GM13976 (cell line): Measurements from ENCODE around the gene TNIP3.
"Not testable (repeated sequence)": the region's sequence is repeated elsewhere in the genome, so short reads cannot be mapped to it uniquely, and the experiment has no call there.

Experiments used
- DNase-seq: peaks from one replicate; pipeline ENCODE4 v3.0.0; 2012; ENCODE audit warnings: low spot score
- in situ Hi-C: fragments of 300-500 bp; cut with MboI; formaldehyde crosslinking; loops from one replicate; pipeline ENCODE4 v1.12.0; 2022; ENCODE audit warnings: low sequenced_read_pairs, mixed read lengths, inconsistent platforms; ENCODE audit not compliant: unreplicated experiment
- TF ChIP-seq, protein P1 (sequence below): IDR thresholded peaks from 2 replicates; pipeline ENCODE4 v1.5.1; 2012; ENCODE audit warnings: borderline replicate concordance, mild to moderate bottlenecking; ENCODE audit not compliant: insufficient read depth; ENCODE audit errors: extremely low read depth, missing control alignments, control extremely low read depth

The TNIP3 gene

GRCh38 chr4:121182296-121182695, 18.2 kb upstream of the TNIP3 start:
- in situ Hi-C loops = no loop called here
- no peak for DNase-seq
- TF ChIP-seq, protein P1, sequence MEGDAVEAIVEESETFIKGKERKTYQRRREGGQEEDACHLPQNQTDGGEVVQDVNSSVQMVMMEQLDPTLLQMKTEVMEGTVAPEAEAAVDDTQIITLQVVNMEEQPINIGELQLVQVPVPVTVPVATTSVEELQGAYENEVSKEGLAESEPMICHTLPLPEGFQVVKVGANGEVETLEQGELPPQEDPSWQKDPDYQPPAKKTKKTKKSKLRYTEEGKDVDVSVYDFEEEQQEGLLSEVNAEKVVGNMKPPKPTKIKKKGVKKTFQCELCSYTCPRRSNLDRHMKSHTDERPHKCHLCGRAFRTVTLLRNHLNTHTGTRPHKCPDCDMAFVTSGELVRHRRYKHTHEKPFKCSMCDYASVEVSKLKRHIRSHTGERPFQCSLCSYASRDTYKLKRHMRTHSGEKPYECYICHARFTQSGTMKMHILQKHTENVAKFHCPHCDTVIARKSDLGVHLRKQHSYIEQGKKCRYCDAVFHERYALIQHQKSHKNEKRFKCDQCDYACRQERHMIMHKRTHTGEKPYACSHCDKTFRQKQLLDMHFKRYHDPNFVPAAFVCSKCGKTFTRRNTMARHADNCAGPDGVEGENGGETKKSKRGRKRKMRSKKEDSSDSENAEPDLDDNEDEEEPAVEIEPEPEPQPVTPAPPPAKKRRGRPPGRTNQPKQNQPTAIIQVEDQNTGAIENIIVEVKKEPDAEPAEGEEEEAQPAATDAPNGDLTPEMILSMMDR = no peak

DNA sequence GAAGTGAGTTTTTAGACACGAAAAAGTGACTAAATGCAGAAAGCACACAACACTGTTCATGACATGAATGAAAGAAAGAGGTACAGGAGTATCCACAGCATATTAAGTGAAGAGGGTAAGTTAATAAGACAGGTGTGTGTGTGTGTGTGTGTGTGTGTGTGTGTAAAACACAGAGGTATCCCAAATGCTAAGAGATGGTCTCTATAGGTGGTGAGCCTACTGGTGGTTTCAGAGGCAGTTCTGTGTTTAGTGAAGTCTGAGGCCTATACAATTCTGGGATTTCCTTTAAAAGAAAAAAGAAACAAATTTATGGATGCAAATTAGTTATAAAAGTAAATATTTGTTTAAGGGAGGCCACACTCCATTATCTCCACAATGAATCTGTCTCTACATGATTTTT, 17.4 kb upstream of the TNIP3 start:
- TF ChIP-seq, protein P1 = no peak
- in situ Hi-C loops = no loop called here
- no peak for DNase-seq

GRCh38 chr4:121180558-121180957, 16.4 kb upstream of the TNIP3 start:
- no peak for DNase-seq
- in situ Hi-C loops = no loop called here
- TF ChIP-seq, protein P1 = no peak

- in situ Hi-C loops = no loop called here
- DNase-seq = no peak
- TF ChIP-seq, protein P1 = no peak
Measured at GRCh38 chr4:121177246-121178137, 13.4 kb upstream of the TNIP3 start.

GRCh38 chr4:121176082-121176934, 12.2 kb upstream of the TNIP3 start:
- in situ Hi-C loops = no loop called here
- DNase-seq = no peak
- TF ChIP-seq, protein P1 = no peak

DNA sequence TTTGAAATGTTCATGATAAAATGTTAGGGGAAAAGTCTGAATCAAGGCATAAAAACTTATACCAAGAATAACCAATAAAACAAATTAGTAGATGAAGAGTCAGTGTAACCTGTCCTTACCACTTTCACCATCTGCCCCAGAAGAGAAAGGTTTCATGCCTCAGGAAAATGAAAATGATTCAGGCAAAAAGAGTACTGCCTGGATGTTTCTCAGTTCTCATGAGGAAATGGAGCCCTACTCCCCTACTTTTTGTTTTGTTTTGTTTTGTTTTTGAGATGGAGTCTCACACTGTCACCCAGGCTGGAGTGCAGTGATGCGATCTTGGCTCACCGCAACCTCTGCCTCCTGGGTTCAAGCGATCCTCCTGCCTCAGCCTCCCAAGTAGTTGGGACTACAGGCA, 7.4 kb upstream of the TNIP3 start:
- DNase-seq, in situ Hi-C loops: not testable (repeated sequence)

DNA sequence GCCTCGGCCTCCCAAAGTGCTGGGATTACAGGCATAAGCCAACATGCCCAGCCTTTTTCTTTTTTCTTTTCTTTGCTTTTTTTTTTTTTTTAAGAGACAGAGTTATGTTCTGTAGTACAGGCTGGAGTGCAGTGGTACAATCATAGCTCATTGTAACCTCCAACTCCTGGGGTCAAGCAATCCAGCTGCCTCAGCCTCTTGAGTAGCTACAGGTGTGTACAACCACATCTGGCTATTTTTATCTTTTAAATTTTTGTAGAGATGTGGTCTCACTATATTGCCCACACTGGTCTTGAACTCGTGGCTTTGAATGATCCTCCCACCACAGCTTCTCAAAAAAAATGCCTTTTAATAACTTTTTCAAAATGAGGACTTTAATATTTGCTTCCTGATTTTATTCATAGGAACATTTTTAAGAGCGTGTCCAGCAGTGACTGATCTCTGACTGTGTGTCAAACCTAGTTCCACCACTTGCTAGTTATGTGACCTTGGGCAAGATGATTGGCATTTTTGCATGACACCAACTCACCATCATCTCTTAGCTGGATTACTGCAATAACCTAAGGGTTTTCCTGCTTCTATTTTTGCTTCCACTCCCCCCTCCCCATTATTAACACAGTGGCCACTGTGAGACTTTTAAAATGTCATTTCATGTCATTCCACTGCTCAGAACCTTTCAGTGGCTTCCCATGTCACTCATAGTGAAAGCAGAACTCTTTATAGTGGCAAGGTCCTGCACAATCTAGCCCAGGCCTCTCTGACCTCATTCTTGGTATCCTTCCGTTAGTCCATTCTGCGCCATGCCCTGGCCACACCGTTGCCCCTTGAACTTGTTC, 4.5 kb upstream of the TNIP3 start:
- DNase-seq = peak; percentile 49
- TF ChIP-seq, protein P1 = no peak
- in situ Hi-C loops = no loop called here
